Effector memory CD4-positive, alpha-beta T cell (primary cell): ENCODE results near the gene FDCSP.
"Not testable (repeated sequence)": the region's sequence is repeated elsewhere in the genome, so short reads cannot be mapped to it uniquely, and the experiment has no call there.

ENCODE experiments used
- DNase-seq, 3 donors: peaks; one replicate each; pipeline ENCODE4 v3.0.0-alpha.2; 2020
- H3K27ac ChIP-seq: 2 replicates; pipeline ENCODE4 v1.7.0; 2013; ENCODE audit warnings: mild to moderate bottlenecking, low read length, moderate library complexity; ENCODE audit not compliant: insufficient read depth, poor library complexity, severe bottlenecking
- H3K27me3 ChIP-seq: replicated peaks from 2 replicates; pipeline ENCODE4 v1.7.0; 2013; ENCODE audit warnings: mild to moderate bottlenecking, low read length; ENCODE audit not compliant: insufficient read depth, control insufficient read depth, poor library complexity, severe bottlenecking
- H3K36me3 ChIP-seq: 2 replicates; pipeline ENCODE4 v1.7.0; 2013; ENCODE audit warnings: mild to moderate bottlenecking, low read length, moderate library complexity; ENCODE audit not compliant: control insufficient read depth, insufficient read depth
- H3K4me1 ChIP-seq: 2 replicates; pipeline ENCODE4 v1.7.0; 2013; ENCODE audit warnings: low read length, mild to moderate bottlenecking; ENCODE audit not compliant: control insufficient read depth, insufficient read depth, poor library complexity, severe bottlenecking
- H3K4me3 ChIP-seq: 2 replicates; pipeline ENCODE4 v1.7.0; 2013; ENCODE audit warnings: low read length, low read depth, mild to moderate bottlenecking; ENCODE audit not compliant: insufficient read depth, poor library complexity, severe bottlenecking
- H3K9me3 ChIP-seq: 2 replicates; pipeline ENCODE4 v1.7.0; 2013; ENCODE audit warnings: mild to moderate bottlenecking, low read length, moderate library complexity; ENCODE audit not compliant: control insufficient read depth

Gene FDCSP

GRCh38 chr4:70236125-70236524, 10.2 kb downstream of the FDCSP start:
- DNase-seq = no peak
- Histone ChIP-seq H3K9me3 (no peaks in the 10 kb centered on the region), H3K27me3 (no peaks in the 10 kb centered on the region), H3K4me1 (no peaks in the 10 kb centered on the region), H3K4me3 (no peak overlapping the region), H3K36me3 (no peaks in the 10 kb centered on the region), H3K27ac (no peak overlapping the region)

- Histone ChIP-seq H3K27me3 (no peaks in the 10 kb centered on the region), H3K4me3 (no peak overlapping the region), H3K9me3 (no peaks in the 10 kb centered on the region), H3K36me3 (no peaks in the 10 kb centered on the region), H3K4me1 (no peaks in the 10 kb centered on the region), H3K27ac (no peak overlapping the region)
- no peak for DNase-seq
These were observed 13.4 kb downstream of the FDCSP start for GRCh38 chr4:70239131-70239883.

GRCh38 chr4:70239884-70240591, 14.1 kb downstream of the FDCSP start:
- no peaks in the 10 kb centered on the region for H3K4me1 ChIP-seq
- no peak for DNase-seq

GRCh38 chr4:70242297-70242696, 16.4 kb downstream of the FDCSP start, which contains the start of gene CSN3:
TSS of gene CSN3 (plus strand) at chr4:70242597. CDS start at chr4:70244820, 2,223 bp downstream.
- not testable (repeated sequence) for DNase-seq, H3K36me3 ChIP-seq, H3K9me3 ChIP-seq, H3K27me3 ChIP-seq, H3K4me1 ChIP-seq, H3K4me3 ChIP-seq, H3K27ac ChIP-seq

More at GRCh38 chr4:70239884-70240591, 14.1 kb downstream of the FDCSP start:
- H3K4me3 ChIP-seq = no peak overlapping the region
- no peak overlapping the region for H3K27ac ChIP-seq
- no peaks in the 10 kb centered on the region for H3K9me3 ChIP-seq
- H3K36me3 ChIP-seq = no peaks in the 10 kb centered on the region
- H3K27me3 ChIP-seq = no peaks in the 10 kb centered on the region

GRCh38 chr4:70243091-70243490, 17.2 kb downstream of the FDCSP start:
- no peak for DNase-seq
- no peaks in the 10 kb centered on the region for H3K27me3 ChIP-seq
- H3K4me3 ChIP-seq = no peak overlapping the region
- H3K4me1 ChIP-seq = no peaks in the 10 kb centered on the region
- no peaks in the 10 kb centered on the region for H3K36me3 ChIP-seq
- H3K9me3 ChIP-seq = no peaks in the 10 kb centered on the region
- no peak overlapping the region for H3K27ac ChIP-seq

- no peaks in the 10 kb centered on the region for H3K9me3 ChIP-seq
- DNase-seq = no peak
- no peak overlapping the region for H3K27ac ChIP-seq
- no peaks in the 10 kb centered on the region for H3K36me3 ChIP-seq
- H3K4me1 ChIP-seq = no peaks in the 10 kb centered on the region
- H3K27me3 ChIP-seq = no peaks in the 10 kb centered on the region
- H3K4me3 ChIP-seq = no peak overlapping the region
These were observed 25.5 kb downstream of the FDCSP start for GRCh38 chr4:70251250-70251944.

- Histone ChIP-seq H3K4me3 (no peak overlapping the region), H3K27me3 (no peaks in the 10 kb centered on the region), H3K27ac (no peak overlapping the region), H3K9me3 (no peaks in the 10 kb centered on the region), H3K4me1 (no peaks in the 10 kb centered on the region), H3K36me3 (no peaks in the 10 kb centered on the region)
- no peak for DNase-seq
These were observed 26.0 kb downstream of the FDCSP start for GRCh38 chr4:70251945-70252277.

GRCh38 chr4:70269674-70270073, 43.8 kb downstream of the FDCSP start:
- no peak overlapping the region for H3K27ac ChIP-seq
- H3K36me3 ChIP-seq = no peaks in the 10 kb centered on the region

GRCh38 chr4:70277121-70277520, 51.2 kb downstream of the FDCSP start:
- Histone ChIP-seq H3K4me3 (no peak overlapping the region), H3K36me3 (no peaks in the 10 kb centered on the region), H3K4me1 (no peaks in the 10 kb centered on the region), H3K27ac (no peak overlapping the region), H3K27me3 (no peaks in the 10 kb centered on the region), H3K9me3 (no peaks in the 10 kb centered on the region)
- no peak for DNase-seq

More at GRCh38 chr4:70269674-70270073, 43.8 kb downstream of the FDCSP start:
- no peak overlapping the region for H3K4me3 ChIP-seq
- no peaks in the 10 kb centered on the region for H3K9me3 ChIP-seq
- H3K4me1 ChIP-seq = no peaks in the 10 kb centered on the region
- no peak for DNase-seq
- no peaks in the 10 kb centered on the region for H3K27me3 ChIP-seq

GRCh38 chr4:70280567-70280966, 54.6 kb downstream of the FDCSP start:
- H3K4me1 ChIP-seq = no peaks in the 10 kb centered on the region
- DNase-seq = no peak
- no peaks in the 10 kb centered on the region for H3K27me3 ChIP-seq
- no peak overlapping the region for H3K27ac ChIP-seq
- no peak overlapping the region for H3K4me3 ChIP-seq
- H3K9me3 ChIP-seq = no peaks in the 10 kb centered on the region
- no peaks in the 10 kb centered on the region for H3K36me3 ChIP-seq
